Small intestine (tissue), 7 donors: Measurements from ENCODE around the gene HTR4. TPM values are rescaled to one million over a fixed set of nuclear protein-coding genes. Genes with fewer than 3 reads are reported as not detected.

Source experiments
- DNase-seq, 2 donors: peaks; one replicate each; pipeline versions ENCODE4 v3.0.0 to v3.0.0-alpha.2; 2013
- FAIRE-seq: peaks from 2 replicates; lab custom pipeline; 2012; peaks lifted over from hg19 to GRCh38; lab: Jason Lieb, UNC
- H3K27ac ChIP-seq, 3 donors: one replicate each; pipeline ENCODE4 v1.5.1; 2013; ENCODE audit warnings: low read length in 2 of 3, mild to moderate bottlenecking in 2 of 3, control low read depth in 1 of 3, inconsistent platforms in 1 of 3, low read depth in 1 of 3, moderate library complexity in 1 of 3
- H3K27me3 ChIP-seq, 3 donors: one replicate each; pipeline ENCODE4 v1.6.1; 2013; ENCODE audit warnings: low read length in 3 of 3, inconsistent platforms in 1 of 3; ENCODE audit not compliant: control insufficient read depth in 3 of 3, insufficient read depth in 3 of 3
- H3K36me3 ChIP-seq, 3 donors: one replicate each; pipeline ENCODE4 v1.6.1; 2013; ENCODE audit warnings: low read length in 3 of 3, inconsistent platforms in 1 of 3, low read depth in 1 of 3, mild to moderate bottlenecking in 1 of 3, moderate library complexity in 1 of 3; ENCODE audit not compliant: control insufficient read depth in 3 of 3, insufficient read depth in 2 of 3
- H3K4me1 ChIP-seq, 3 donors: one replicate each; pipeline ENCODE4 v1.6.1; 2013; ENCODE audit warnings: low read length in 2 of 3, inconsistent platforms in 1 of 3, low read depth in 1 of 3, mild to moderate bottlenecking in 1 of 3, moderate library complexity in 1 of 3; ENCODE audit not compliant: control insufficient read depth in 3 of 3, insufficient read depth in 2 of 3
- H3K4me3 ChIP-seq, 3 donors: one replicate each; pipeline ENCODE4 v1.5.1; 2013; ENCODE audit warnings: low read length in 3 of 3, control low read depth in 1 of 3, inconsistent platforms in 1 of 3, low read depth in 1 of 3, mild to moderate bottlenecking in 1 of 3, moderate library complexity in 1 of 3
- H3K9me3 ChIP-seq, 2 donors: one replicate each; pipeline ENCODE4 v1.6.1; 2013; ENCODE audit warnings: low read depth in 1 of 2, low read length in 1 of 2; ENCODE audit not compliant: control insufficient read depth in 2 of 2, insufficient read depth in 1 of 2
- WGBS, 3 donors: extraction: QIAGEN DNeasy Blood & Tissue Kit; methylation state at CpG; one replicate each; pipeline ENCODE4 v1.1.7; 2013; 5-methylcytosine and 5-hydroxymethylcytosine counted together
- polyA plus RNA-seq, 4 donors: library from polyadenylated mRNA; stranded (reverse) in 3 of 4; unstranded in 1 of 4; fragments of 200-250 nt in 3 of 4; fragments of 120-200 nt in 1 of 4; gene quantifications; one replicate each; pipeline versions ENCODE4 v1.2.1 to v1.2.3, GENCODE V29; 2013
- donor health status: healthy with polysubstance abuse.
- donor health status: control.
- donor health status: control.
- donor health status: Bipolar disorder and iron deficiency.
- donor health status: healthy.

The HTR4 gene
- polyA plus RNA-seq, 4 donors, result 1.6 to 8.7 (median 4.2) TPM

DNA sequence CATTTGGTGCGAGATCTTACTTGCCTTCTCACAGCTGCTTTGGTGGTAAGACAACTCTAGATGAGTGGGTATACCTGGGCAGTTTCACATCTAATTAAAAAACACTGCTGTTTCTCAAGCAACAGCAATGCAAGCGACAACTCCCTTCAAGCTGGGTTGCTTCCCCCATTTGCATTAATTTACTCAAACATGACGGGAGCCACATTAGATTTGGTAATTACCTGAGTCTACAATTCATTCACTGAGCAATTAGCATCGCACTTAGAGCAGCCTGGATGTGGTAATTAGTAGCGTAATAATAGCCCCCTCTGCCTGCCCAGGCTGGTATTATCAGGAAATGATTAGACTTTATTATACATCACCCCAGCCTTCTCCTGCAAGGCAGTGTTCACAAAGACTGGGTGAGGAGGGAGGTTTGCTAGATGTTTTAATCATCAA, 197.1 kb downstream of the HTR4 start:
- H3K4me3 ChIP-seq, result no peak overlapping the region
- no peak overlapping the region for H3K27ac ChIP-seq
- no peak for FAIRE-seq
- H3K27me3 ChIP-seq, result no peaks in the 10 kb centered on the region
- no peaks in the 10 kb centered on the region for H3K9me3 ChIP-seq
- H3K36me3 ChIP-seq, result no peaks in the 10 kb centered on the region
- WGBS, 3 donors, result 29 to 41% (median 32%) methylated on average over 5 of the region's 5 CpGs
- DNase-seq, result peak; percentile 28 to 68
- peaks cover 0 to 7% (median 4%) of the 10 kb centered on the region in 3 donors for H3K4me1 ChIP-seq

DNA sequence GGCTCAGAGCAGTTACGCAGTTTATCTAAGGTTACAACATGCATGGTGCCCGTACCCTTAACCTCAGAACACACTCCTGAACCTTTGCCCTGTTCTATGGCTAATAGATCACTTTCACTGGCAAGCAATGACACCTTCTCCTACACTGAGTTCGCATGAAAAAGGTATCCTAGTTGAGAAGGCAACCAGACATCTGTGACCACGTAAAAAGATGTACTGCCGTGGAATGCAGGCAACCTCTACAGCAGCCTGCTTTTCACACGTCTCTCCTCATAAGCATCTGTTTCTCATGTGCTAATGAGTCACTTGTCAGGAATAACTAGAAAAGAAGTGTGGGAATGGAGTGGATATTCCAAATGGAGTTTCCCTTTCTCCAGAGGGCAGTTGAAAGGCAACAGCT, 199.1 kb downstream of the HTR4 start:
- whole genome bisulfite sequencing, 3 donors, result 13 to 53% (median 33%) methylated on average over 6 of the region's 6 CpGs
- FAIRE-seq, result no peak
- Histone ChIP-seq H3K9me3 (no peaks in the 10 kb centered on the region), H3K36me3 (no peaks in the 10 kb centered on the region), H3K4me1 (peaks cover 0 to 7% (median 4%) of the 10 kb centered on the region in 3 donors), H3K4me3 (no peak overlapping the region), H3K27me3 (no peaks in the 10 kb centered on the region), H3K27ac (no peak overlapping the region)
- peak; percentile 58 to 83 for DNase-seq

DNA sequence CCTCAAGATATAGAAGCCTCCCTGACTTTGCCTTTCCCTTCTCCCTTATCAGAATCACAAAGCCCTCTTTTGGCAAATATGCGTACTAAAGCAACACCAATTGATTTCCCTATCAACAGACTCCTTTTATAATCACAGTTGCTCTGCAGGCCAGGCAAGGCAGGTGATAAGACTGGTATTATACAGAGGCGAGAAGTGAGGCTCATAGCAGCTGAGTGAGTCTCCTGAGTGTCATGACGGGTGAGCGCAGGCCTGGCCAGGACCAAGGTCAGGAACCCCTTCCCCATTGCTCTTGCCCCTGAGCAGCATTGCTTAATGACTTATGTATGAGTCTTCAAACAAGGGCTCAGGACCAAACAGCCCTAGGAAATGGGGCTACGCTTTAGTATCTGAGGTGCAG, 199.8 kb downstream of the HTR4 start:
- peaks cover 0 to 7% (median 4%) of the 10 kb centered on the region in 3 donors for H3K4me1 ChIP-seq
- FAIRE-seq, result no peak
- H3K9me3 ChIP-seq, result no peaks in the 10 kb centered on the region
- peak overlapping the region in 1 of 3 donors; percentile 46 for H3K27ac ChIP-seq
- no peak overlapping the region for H3K4me3 ChIP-seq
- peak; percentile 9 to 59 for DNase-seq
- H3K36me3 ChIP-seq, result no peaks in the 10 kb centered on the region
- no peaks in the 10 kb centered on the region for H3K27me3 ChIP-seq
- 16 to 62% (median 40%) methylated on average over 5 of the region's 5 CpGs for WGBS, 3 donors

DNA sequence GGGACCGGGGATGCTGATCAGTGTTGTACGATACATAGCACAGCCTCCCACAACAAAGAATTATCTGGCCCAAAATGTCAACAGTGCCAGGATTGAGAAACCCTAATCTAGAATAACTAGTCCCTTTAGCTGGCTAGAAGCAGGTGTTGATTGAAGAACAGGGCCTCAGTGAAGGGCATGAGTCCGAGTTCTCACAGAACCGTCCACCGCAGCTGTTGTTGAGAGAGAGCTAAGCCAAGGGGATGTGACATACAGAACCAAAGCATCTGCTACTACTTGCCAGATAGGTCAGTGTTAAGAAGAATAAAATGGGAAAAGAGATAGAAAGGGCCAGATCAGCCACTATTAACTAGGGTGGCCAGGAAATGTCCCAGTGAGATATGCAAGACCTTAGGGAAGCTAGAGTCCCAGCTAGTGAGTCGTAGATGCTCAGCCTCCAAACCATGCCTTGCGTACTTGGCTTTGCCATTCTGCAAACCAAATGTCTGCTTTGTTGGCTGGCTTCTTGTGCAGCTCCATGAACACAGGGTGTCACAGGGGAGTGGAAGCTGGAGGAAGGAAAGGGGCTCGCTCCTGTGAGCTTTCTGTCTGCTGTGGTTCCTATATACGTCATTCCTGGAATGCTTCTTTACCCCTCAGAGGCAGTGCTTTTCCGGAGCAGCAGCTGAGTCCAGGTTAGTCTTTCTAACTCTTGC, 201.7 kb downstream of the HTR4 start:
- Histone ChIP-seq H3K4me1 (peaks cover 0 to 7% (median 4%) of the 10 kb centered on the region in 3 donors), H3K4me3 (no peak overlapping the region), H3K36me3 (no peaks in the 10 kb centered on the region), H3K9me3 (no peaks in the 10 kb centered on the region), H3K27me3 (no peaks in the 10 kb centered on the region), H3K27ac (no peak overlapping the region)
- 88 to 91% (median 90%) methylated on average over 10 of the region's 10 CpGs for WGBS, 3 donors
- DNase-seq (no peak), FAIRE-seq (no peak)

DNA sequence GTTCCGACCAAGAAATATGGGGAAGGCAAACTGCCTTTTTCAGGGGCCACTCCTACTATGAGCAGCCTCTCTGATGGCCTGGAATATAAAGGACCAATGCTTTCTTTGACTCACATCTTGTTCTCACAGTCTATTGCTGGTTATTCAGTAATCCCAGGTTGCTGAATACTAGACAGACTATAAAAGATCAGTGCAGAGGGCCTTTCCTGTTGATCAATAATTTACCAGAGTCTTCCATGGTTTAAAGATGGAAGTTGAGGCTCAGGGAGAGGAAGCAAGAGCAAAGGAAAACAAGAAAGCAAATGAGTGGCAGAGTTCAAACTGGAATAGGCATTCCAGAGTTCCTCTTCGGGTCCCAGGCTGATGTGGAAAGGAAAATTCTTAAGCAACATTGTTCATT, 207.7 kb downstream of the HTR4 start:
- no peaks in the 10 kb centered on the region for H3K9me3 ChIP-seq
- DNase-seq, result peak; percentile 75 to 76
- no peak overlapping the region for H3K27ac ChIP-seq
- peaks cover 0 to 11% (median 6%) of the 10 kb centered on the region in 3 donors for H3K4me1 ChIP-seq
- FAIRE-seq, result no peak
- peaks cover 0 to 6% (median 4%) of the 10 kb centered on the region in 3 donors for H3K36me3 ChIP-seq
- no peaks in the 10 kb centered on the region for H3K27me3 ChIP-seq
- no peak overlapping the region for H3K4me3 ChIP-seq
- WGBS, 3 donors, result 18 to 66% (median 45%) methylated on average over 2 of the region's 2 CpGs

DNA sequence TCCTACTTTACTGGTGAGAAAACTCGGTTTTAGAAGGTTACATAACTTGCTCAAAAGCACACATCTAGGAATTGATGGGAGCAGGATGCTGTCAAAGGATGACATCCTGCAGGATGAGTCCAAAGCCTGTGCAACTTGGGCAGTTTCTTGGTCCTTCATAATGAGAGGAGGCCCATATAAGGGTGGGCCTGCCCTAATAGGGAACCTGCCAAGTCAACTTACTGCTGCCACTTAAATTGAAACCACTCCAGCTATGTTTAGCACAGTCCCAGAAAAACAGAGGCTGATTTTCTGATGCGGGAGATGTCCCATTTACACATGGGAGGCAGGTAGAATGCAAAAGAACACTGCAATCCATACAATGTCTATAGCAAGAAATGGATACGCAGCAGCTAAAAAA, 208.7 kb downstream of the HTR4 start:
- H3K36me3 ChIP-seq, result peaks cover 0 to 9% (median 8%) of the 10 kb centered on the region in 3 donors
- peaks cover 0 to 11% (median 6%) of the 10 kb centered on the region in 3 donors for H3K4me1 ChIP-seq
- WGBS, 3 donors, result 52 to 82% (median 68%) methylated on average over 3 of the region's 3 CpGs
- H3K27me3 ChIP-seq, result no peaks in the 10 kb centered on the region
- H3K9me3 ChIP-seq, result no peaks in the 10 kb centered on the region
- no peak for FAIRE-seq
- H3K4me3 ChIP-seq, result no peak overlapping the region
- no peak overlapping the region for H3K27ac ChIP-seq
- no peak for DNase-seq

DNA sequence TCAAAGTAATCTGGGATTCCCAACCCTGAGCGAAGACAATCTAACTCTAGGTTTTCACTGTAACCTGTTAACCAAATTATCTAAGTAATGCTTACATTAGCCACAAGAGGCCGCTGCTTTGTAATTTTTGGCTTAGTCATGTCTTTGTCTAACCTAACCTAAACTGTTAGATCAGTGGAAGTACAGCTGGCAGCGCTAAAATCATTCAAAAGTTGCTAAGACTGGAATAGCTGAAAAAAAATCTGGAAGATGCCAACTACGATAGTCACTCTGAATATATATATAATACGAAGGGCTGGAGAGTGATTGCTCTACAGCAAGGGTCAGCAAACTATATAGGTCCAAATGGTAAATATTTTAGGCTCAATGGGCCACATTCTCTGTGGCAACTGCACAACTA, 210.3 kb downstream of the HTR4 start:
- Histone ChIP-seq H3K4me3 (no peak overlapping the region), H3K27me3 (no peaks in the 10 kb centered on the region), H3K27ac (peak overlapping the region in 1 of 3 donors; percentile 54), H3K36me3 (peaks cover 0 to 15% (median 11%) of the 10 kb centered on the region in 3 donors), H3K9me3 (no peaks in the 10 kb centered on the region), H3K4me1 (peaks cover 0 to 11% (median 6%) of the 10 kb centered on the region in 3 donors)
- peak; percentile 82 to 86 for DNase-seq
- 11 to 23% (median 22%) methylated on average over 5 of the region's 5 CpGs for WGBS, 3 donors
- FAIRE-seq, result no peak

DNA sequence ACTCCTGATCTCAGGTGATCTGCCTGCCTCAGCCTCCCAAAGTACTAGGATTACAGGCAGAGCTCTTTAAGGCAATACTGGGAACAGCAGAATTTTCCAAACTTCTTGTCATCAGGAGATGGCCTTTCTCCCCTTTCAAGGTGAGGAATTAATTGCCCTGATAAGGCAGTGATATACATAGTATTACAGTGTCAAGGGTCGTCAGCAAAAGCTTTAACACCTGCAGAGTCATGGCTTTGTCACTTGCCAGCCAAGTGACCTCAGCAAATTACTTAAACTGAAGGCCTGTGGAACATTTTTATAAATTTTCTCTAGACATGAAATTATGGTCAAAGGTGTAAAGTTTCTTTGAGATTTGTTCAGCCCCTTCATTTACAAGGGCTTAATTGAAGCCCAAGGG, 211.1 kb downstream of the HTR4 start:
- Histone ChIP-seq H3K27ac (peak overlapping the region in 1 of 3 donors; percentile 54), H3K4me3 (no peak overlapping the region), H3K4me1 (peaks cover 0 to 11% (median 6%) of the 10 kb centered on the region in 3 donors), H3K36me3 (peaks cover 0 to 16% (median 11%) of the 10 kb centered on the region in 3 donors), H3K9me3 (no peaks in the 10 kb centered on the region), H3K27me3 (no peaks in the 10 kb centered on the region)
- FAIRE-seq (no peak), DNase-seq (peak; percentile 61 to 85)
- 24 to 42% (median 33%) methylated on average over 1 of the region's 1 CpG for WGBS, 3 donors
